Testis (tissue), 3 donors: ENCODE results near the gene COL26A1. TPM values are rescaled to one million over a fixed set of nuclear protein-coding genes. Genes with fewer than 3 reads are reported as not detected.
"Not testable (repeated sequence)": the region's sequence is repeated elsewhere in the genome, so short reads cannot be mapped to it uniquely, and the experiment has no call there.

Source experiments
- DNase-seq: peaks from one replicate; pipeline ENCODE4 v3.0.0-alpha.2; 2019
- H3K27ac ChIP-seq, 2 donors: fragments of 200-600 bp; sonication (generic); one replicate each; pipeline ENCODE4 v1.5.1; 2019
- H3K27me3 ChIP-seq: fragments of 200-600 bp; sonication (generic); one replicate; pipeline ENCODE4 v1.5.1; 2019
- H3K36me3 ChIP-seq: fragments of 200-600 bp; sonication (generic); one replicate; pipeline ENCODE4 v1.5.1; 2017; ENCODE audit warnings: low read depth; ENCODE audit errors: missing control alignments
- H3K4me1 ChIP-seq: fragments of 200-600 bp; sonication (generic); one replicate; pipeline ENCODE4 v1.5.1; 2019
- H3K4me3 ChIP-seq, 2 donors: fragments of 200-600 bp; sonication (generic); one replicate each; pipeline ENCODE4 v1.5.1; 2017 to 2019
- H3K9me3 ChIP-seq: fragments of 200-600 bp; sonication (generic); one replicate; pipeline ENCODE4 v1.5.1; 2017
- POLR2A ChIP-seq: fragments of 450-650 bp; IDR thresholded peaks from one replicate; pipeline ENCODE4 v1.6.1; 2017; ENCODE audit warnings: antibody characterized with exemption, mild to moderate bottlenecking, moderate library complexity
- WGBS, 2 donors: methylation state at CpG; one replicate each; pipeline ENCODE4 v1.1.5; 2018; 5-methylcytosine and 5-hydroxymethylcytosine counted together
- intact Hi-C: fragments of 100-400 bp; cut with DNase I; formaldehyde crosslinking; loops from one replicate; pipeline ENCODE4 v1.15.1; 2023; ENCODE audit warnings: low total_unique reads
- polyA plus RNA-seq: library from polyadenylated mRNA; stranded (reverse); fragments of 350-450 nt; fragmentation: Illumina TruSeq; extraction: RNeasy Lipid Tissue Mini Kit (QIAGEN cat#74804); gene quantifications from one replicate; pipeline ENCODE4 v1.2.3, GENCODE V29; 2014; ENCODE audit warnings: low read depth, low replicate concordance; ENCODE audit not compliant: insufficient read depth
- total RNA-seq, 2 donors: library from RNA; depleted of rRNA; stranded (reverse); fragments of >200 nt; gene quantifications; one replicate each; pipeline ENCODE4 v1.2.3, GENCODE V29; 2016
- TF ChIP-seq, protein P1 (sequence below), 3 experiments: fragments of 450-650 bp in 2 of 3; fragments of 200-600 bp in 1 of 3; sonication (generic) in 1 of 3; IDR thresholded peaks; one replicate each; pipeline ENCODE4 v1.5.1; 2016 to 2019; ENCODE audit warnings: antibody characterized with exemption in 3 of 3, mild to moderate bottlenecking in 2 of 3, moderate library complexity in 1 of 3

The COL26A1 gene
- total and polyA plus RNA-seq, 3 donors from 2014 or later, result 0.94 to 3.1 (median 1.1) TPM

DNA sequence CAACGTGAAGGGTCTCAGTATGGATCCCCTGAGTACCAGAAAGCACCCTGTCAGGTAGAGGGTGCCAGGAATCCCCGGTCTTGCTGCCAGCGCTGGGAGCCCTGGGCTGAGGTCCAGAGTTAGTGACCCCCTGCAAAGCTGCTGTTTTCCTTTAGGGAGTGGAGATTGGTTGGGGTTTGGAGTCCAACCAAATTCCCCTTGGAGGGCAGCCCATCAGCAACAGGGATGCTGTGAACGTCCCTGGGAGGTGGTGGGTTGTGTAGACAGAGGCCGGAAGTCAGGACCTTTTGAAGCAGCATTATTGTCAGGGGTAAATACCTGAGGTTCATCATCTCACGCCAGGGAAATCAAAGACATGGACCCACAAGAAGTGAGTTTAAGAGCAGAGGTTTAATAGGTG, 104.2 kb downstream of the COL26A1 start:
- no peak for TF ChIP-seq POLR2A
- TF ChIP-seq, protein P1, sequence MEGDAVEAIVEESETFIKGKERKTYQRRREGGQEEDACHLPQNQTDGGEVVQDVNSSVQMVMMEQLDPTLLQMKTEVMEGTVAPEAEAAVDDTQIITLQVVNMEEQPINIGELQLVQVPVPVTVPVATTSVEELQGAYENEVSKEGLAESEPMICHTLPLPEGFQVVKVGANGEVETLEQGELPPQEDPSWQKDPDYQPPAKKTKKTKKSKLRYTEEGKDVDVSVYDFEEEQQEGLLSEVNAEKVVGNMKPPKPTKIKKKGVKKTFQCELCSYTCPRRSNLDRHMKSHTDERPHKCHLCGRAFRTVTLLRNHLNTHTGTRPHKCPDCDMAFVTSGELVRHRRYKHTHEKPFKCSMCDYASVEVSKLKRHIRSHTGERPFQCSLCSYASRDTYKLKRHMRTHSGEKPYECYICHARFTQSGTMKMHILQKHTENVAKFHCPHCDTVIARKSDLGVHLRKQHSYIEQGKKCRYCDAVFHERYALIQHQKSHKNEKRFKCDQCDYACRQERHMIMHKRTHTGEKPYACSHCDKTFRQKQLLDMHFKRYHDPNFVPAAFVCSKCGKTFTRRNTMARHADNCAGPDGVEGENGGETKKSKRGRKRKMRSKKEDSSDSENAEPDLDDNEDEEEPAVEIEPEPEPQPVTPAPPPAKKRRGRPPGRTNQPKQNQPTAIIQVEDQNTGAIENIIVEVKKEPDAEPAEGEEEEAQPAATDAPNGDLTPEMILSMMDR (IDR thresholded peaks at IDR 0.05), result no peak
- DNase-seq, result no peak
- no peaks in the 10 kb centered on the region for H3K36me3 ChIP-seq
- no peaks in the 10 kb centered on the region for H3K4me1 ChIP-seq
- H3K27ac ChIP-seq, result no peak overlapping the region
- H3K4me3 ChIP-seq, result no peak overlapping the region
- H3K27me3 ChIP-seq, result no peaks in the 10 kb centered on the region
- H3K9me3 ChIP-seq, result no peaks in the 10 kb centered on the region
- intact Hi-C loops, result no loop called here
- WGBS, 2 donors, result 32 to 35% methylated on average over 4 to 6 of the region's 6 CpGs

DNA sequence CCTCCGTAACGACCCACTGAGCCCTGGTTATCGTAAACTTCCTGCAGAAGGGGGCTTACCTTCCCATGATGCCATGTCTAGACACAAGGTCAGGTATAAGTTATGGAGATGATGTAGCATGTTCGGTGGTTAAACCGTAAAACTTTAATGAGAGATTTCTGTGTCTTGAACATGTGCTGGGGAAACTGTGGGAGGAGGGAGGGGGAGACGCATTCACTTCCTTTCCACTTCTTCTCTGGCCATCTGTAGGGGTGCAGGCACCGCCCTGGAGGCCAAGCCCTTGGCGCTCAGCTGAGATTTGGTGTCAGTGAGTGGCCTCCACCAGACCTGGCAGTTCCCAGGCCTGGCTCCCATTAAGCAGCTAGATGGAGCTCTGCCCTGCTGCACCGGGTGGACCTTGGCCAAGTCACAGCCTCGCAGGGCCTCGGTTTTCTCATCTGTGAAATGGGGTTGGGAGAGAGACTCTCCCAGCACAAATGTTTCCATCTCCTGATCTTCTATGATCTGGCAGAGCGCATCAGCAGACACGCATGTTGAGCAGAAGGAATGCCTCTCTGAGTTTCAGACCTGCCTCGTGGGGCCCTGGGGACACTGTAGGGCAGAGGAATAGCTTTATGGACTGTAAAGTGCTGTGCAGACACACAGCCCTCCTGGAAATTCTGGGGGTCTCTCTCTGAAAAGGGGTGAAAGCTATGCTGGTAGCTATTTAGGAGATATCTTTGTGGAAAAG, 106.0 kb downstream of the COL26A1 start:
- Histone ChIP-seq H3K27ac (no peak overlapping the region), H3K36me3 (no peaks in the 10 kb centered on the region), H3K27me3 (no peaks in the 10 kb centered on the region), H3K4me1 (no peaks in the 10 kb centered on the region), H3K4me3 (no peak overlapping the region), H3K9me3 (no peaks in the 10 kb centered on the region)
- no peak for DNase-seq
- WGBS, 2 donors, result 75 to 83% methylated on average over 14 of the region's 14 CpGs
- no peak for TF ChIP-seq POLR2A
- TF ChIP-seq, protein P1 (IDR thresholded peaks at IDR 0.05), result no peak
- intact Hi-C loops, result no loop called here

DNA sequence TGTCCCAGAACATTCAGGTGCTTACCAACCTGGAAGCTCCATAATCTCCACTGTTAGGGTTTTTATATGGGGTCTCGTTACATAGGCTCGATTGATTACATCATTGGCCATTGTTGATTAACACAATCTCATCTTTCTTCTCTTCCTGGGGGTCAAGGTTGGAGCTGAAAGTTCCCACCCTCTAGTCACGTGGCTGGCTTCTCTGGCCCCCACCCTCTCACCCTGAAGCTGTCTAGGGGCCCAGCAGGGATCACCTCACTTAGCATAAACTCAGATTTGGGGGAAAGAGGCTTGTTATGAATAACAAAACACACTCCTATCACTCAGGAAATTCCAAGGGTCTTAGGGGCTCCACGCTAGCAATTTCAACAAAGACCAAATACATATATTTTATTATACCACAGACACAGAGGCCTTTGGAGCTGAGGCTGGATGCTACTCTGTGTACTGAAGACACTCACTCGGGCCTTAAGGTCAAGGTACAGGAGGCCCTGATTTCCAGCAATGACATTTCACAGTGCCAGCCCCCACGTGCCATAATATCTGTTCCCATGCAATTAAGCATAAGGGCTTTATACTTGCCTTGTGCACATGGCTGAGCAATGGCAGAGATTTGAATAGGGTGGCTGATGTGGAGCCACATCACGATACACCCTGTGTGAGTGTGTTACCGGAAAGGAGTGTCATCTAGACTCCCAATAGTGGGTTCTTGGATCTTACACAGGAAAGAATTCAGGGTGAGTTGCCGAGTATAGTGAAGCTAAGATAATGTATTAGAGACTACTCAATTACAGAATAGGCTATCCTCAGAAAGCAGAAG, 108.2 kb downstream of the COL26A1 start:
- Histone ChIP-seq H3K27me3 (no peaks in the 10 kb centered on the region), H3K36me3 (no peaks in the 10 kb centered on the region), H3K4me3 (no peak overlapping the region), H3K27ac (no peak overlapping the region), H3K4me1 (no peaks in the 10 kb centered on the region), H3K9me3 (no peaks in the 10 kb centered on the region)
- 69 to 78% methylated on average over 9 of the region's 9 CpGs for WGBS, 2 donors
- intact Hi-C loops, result no loop called here
- no peak for DNase-seq
- TF ChIP-seq, protein P1 (IDR thresholded peaks at IDR 0.05), result no peak
- TF ChIP-seq POLR2A, result no peak

GRCh38 chr7:101474178-101474577, 111.5 kb downstream of the COL26A1 start:
- H3K9me3 ChIP-seq, result no peaks in the 10 kb centered on the region
- no peaks in the 10 kb centered on the region for H3K36me3 ChIP-seq
- DNase-seq, result no peak
- H3K4me1 ChIP-seq, result no peaks in the 10 kb centered on the region
- intact Hi-C loops, result no loop called here
- no peaks in the 10 kb centered on the region for H3K27me3 ChIP-seq
- H3K27ac ChIP-seq, result no peak overlapping the region
- no peak overlapping the region for H3K4me3 ChIP-seq
- TF ChIP-seq, protein P1 (IDR thresholded peaks at IDR 0.05), result no peak
- no peak for TF ChIP-seq POLR2A
- 77 to 83% methylated on average over 5 of the region's 5 CpGs for WGBS, 2 donors

DNA sequence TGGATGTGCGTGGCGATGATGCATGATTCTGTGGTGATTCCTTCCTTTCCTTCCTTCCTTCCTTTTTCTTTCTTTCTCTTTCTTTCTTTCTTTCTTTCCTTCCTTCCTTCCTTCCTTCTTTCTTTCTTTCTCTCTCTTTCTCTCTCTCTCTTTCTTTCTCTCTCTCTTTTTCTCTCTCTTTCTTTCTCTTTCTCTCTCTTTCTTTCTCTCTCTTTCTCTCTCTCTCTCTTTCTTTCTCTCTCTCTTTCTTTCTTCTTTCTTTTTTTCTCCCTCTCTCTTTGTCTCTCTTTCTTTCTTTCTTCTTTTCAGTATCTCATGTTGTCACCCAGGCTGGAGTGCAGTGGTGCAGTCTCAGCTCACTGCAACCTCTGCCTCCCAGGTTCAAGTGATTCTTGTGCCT, 113.0 kb downstream of the COL26A1 start:
- H3K4me3 ChIP-seq, H3K36me3 ChIP-seq, DNase-seq, H3K27ac ChIP-seq, H3K9me3 ChIP-seq, H3K4me1 ChIP-seq, intact Hi-C loops, H3K27me3 ChIP-seq: not testable (repeated sequence)
- 98 to 100% methylated on average over 2 of the region's 2 CpGs for WGBS, 2 donors
